ENCODE data around the gene SVIL.
"Not testable (repeated sequence)": the region's sequence is repeated elsewhere in the genome, so short reads cannot be mapped to it uniquely, and the experiment has no call there.

The SVIL gene

GRCh38 chr10:29469481-29470354 lies 165.1 kb downstream of the SVIL start:
- DNase-seq (ENCODE audit: low read depth in 4 of 4, low spot score in 1 of 4) = no peak

- no peak for DNase-seq (ENCODE audit: low read depth in 4 of 4, low spot score in 1 of 4)
These were observed 169.4 kb downstream of the SVIL start for GRCh38 chr10:29465384-29465783.

GRCh38 chr10:29464671-29465171 lies 170.1 kb downstream of the SVIL start:
- not testable (repeated sequence) for DNase-seq (ENCODE audit: low read depth in 4 of 4, low spot score in 1 of 4)

DNA sequence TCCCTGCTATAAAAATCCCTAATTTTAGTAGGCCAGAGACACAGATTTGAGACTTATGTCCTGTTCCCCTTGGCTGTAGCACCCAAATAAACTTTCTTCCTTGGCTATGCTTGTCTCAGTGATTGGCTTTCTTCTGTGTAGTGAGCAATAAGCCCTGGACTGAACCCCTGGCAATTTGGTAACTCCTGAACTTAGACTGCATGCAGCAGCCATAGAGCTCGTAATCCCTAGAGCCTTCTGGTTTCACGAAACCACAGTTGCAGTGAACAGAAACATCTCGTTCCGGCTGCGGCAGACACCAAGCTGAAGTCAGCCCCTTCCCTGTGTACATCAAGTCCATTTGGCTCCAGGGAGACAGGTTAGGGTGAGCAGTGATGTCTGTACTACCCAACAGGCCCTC lies 173.7 kb downstream of the SVIL start:
- no peak for DNase-seq (ENCODE audit: low read depth in 4 of 4, low spot score in 1 of 4)

GRCh38 chr10:29458190-29458589 lies 176.6 kb downstream of the SVIL start:
- DNase-seq (ENCODE audit: low read depth in 4 of 4, low spot score in 1 of 4) = not testable (repeated sequence)

DNA sequence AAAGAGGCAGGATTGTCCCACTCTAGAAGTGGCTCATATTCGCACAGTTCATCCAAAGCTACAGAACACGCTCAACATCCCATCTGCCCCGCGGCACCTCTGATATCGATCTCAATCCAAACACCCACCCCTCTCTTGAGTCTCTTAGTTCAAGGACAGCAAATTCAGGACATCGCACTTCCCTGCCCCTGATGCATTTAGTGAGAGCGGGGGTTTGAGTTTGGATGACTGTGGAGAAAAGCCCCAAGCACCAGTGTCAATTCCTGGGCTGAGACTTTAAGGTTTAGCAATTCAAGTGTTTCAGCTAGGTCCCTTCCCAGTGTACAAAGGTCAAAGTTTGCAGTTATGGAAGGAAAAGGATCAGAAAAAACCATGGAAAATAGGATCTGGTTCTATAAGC lies 179.7 kb downstream of the SVIL start:
- DNase-seq (ENCODE audit: low read depth in 4 of 4, low spot score in 1 of 4) = no peak

DNA sequence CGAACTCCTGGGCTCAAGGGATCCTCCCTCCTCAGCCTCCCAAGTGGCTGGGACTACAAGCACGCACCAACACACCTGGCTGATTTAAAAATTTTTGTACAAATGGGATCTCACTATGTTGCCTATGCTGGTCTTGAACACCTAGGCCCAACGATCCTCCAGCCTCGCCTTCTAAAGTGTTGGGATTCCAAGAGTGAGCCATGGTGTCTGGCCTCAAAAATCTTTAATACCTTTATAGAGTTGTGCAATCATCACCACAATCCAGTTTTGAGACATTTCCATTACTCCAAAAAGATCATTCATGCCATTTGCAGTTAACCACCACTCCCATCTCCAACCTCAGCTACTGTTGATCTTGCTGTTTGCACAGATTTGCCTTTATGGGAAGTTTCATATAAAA lies 180.5 kb downstream of the SVIL start:
- no peak for DNase-seq (ENCODE audit: low read depth in 4 of 4, low spot score in 1 of 4)

GRCh38 chr10:29452546-29452945 lies 182.2 kb downstream of the SVIL start:
- no peak for DNase-seq (ENCODE audit: low read depth in 4 of 4, low spot score in 1 of 4)

DNA sequence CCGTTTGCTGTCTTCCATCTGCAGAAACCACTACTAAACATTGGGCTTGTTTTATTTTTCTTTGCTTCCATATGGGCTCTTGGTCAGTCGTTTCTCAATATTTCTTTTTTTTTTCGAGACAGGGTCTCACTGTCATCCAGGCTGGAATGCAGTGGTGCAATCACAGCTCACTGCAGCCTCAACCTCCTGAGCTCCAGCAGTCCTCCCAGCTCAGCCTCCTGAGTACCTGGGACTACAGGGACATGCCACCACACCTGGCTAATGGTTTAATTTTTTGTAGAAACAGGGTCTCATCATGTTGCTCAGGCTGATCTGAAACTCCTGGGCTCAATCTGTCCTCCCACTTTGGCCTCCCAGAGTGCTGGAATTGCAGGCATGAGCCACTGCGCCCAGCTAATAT lies 182.8 kb downstream of the SVIL start:
- DNase-seq (ENCODE audit: low read depth in 4 of 4, low spot score in 1 of 4) = no peak

GRCh38 chr10:29450405-29450804 lies 184.4 kb downstream of the SVIL start:
- no peak for DNase-seq (ENCODE audit: low read depth in 4 of 4, low spot score in 1 of 4)

- peak; percentile 48 to 74 (median 60) for DNase-seq (ENCODE audit: low read depth in 4 of 4, low spot score in 1 of 4)
These were observed 185.8 kb downstream of the SVIL start for GRCh38 chr10:29448756-29449592.

- no peak for DNase-seq (ENCODE audit: low read depth in 4 of 4, low spot score in 1 of 4)
These were observed 186.6 kb downstream of the SVIL start for GRCh38 chr10:29448125-29448524.

GRCh38 chr10:29446327-29446726 lies 188.4 kb downstream of the SVIL start:
- no peak for DNase-seq (ENCODE audit: low read depth in 4 of 4, low spot score in 1 of 4)

DNA sequence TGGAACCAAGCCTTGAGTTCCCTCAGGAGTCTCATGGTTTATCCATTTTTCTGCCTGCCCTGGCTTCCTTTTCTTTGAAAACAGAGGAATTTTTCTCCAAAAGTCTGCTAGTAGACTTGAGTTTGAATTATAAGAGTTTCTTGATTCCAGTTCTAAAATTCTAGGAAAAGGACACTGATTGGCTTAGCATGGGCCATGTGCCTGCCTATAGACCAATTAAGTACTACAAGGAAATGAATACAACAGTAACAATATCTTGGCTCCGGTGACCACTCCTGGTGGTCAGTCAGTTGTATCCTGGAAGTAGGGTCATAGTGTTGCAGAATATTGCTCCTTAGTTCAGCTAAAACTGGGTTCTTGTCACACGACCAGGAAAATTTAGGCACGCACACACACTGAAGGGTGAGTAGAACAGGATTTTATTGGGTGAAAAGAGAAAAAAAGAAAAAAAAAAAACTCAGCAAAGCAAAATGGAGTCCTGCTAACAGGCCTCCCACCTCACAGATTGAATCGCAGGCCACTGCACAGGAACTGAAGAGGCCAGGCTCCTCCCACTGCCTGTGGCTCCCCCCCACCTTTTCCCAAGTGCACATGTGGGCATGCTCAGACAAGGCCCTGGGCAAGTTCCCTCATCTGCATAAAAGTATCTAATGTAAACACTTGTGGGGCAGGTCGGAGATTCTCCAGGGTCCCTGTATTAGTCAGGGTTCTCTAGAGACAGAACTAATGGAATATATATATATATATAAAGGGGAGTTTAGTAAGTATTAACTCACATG lies 190.8 kb downstream of the SVIL start:
- DNase-seq (ENCODE audit: low read depth in 4 of 4, low spot score in 1 of 4) = no peak

DNA sequence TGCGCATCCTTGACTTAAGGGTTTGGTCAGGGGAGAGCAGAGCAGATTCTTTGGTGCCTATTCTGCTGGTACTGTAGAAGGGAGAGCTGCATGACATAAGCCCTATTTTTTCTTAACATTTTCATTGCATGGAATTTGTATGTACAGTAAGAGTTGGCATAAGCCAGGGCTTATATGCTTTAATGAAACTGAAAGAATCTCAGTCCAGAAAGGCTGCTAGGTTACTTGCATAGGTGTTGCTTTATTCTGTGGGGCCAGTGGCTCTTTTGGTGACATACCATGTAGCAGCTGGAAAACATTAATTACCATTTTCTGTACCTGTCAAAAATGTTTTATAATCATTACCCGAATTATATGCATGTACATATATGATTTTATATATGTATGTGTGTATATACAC lies 193.8 kb downstream of the SVIL start:
- DNase-seq (ENCODE audit: low read depth in 4 of 4, low spot score in 1 of 4) = no peak

GRCh38 chr10:29439005-29439404 lies 195.8 kb downstream of the SVIL start:
- DNase-seq (ENCODE audit: low read depth in 4 of 4, low spot score in 1 of 4) = not testable (repeated sequence)

- no peak for DNase-seq (ENCODE audit: low read depth in 4 of 4, low spot score in 1 of 4)
These were observed 196.5 kb downstream of the SVIL start for GRCh38 chr10:29438271-29438670.

DNA sequence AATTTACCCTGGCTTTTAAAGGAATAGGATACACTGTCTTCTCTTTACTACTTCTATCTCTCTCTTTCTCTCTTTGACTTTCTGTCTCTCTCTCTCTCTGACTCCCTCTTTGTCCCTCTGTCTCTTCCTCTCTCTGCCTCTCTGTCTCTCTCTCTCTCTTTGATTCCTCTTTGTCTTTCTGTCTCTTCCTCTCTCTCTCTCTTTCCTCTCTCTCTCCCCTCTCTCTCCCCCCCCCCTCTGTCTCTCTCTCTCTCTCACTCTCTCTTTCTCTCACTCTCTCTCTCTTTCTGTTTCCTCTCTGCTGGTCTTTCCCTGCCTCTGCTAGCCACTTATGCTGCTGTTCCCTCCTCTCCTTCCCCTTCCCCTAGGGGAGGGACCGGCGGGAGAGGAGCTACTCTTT lies 196.9 kb downstream of the SVIL start:
- no peak for DNase-seq (ENCODE audit: low read depth in 4 of 4, low spot score in 1 of 4)

GRCh38 chr10:29435809-29436501 lies 198.8 kb downstream of the SVIL start:
- no peak for DNase-seq (ENCODE audit: low read depth in 4 of 4, low spot score in 1 of 4)

- no peak for DNase-seq (ENCODE audit: low read depth in 4 of 4, low spot score in 1 of 4)
These were observed 200.7 kb downstream of the SVIL start for GRCh38 chr10:29434111-29434510.

- no peak for DNase-seq (ENCODE audit: low read depth in 4 of 4, low spot score in 1 of 4)
These were observed 203.1 kb downstream of the SVIL start for GRCh38 chr10:29431711-29432110.

Measured in stimulated activated CD4-positive, alpha-beta T cell treated with anti-CD3 and anti-CD28 coated beads, Interleukin-1b, Interleukin-23, amount 100 ng/mL, for 24 hours (primary cell).